ENCODE data around the gene TLL2. TPM values are rescaled to one million over a fixed set of nuclear protein-coding genes. Genes with fewer than 3 reads are reported as not detected.

TLL2 gene
- total RNA-seq, 1 experiment from 2014 or later = 9.1 TPM

GRCh38 chr10:96456296-96456840 is 57.4 kb downstream of the TLL2 start:
- TF ChIP-seq MYBL2 (CRISPR knock-in tag; IDR thresholded peaks at IDR 0.05) (no peak), MAX (CRISPR knock-in tag; IDR thresholded peaks at IDR 0.05) (no peak), RELA (CRISPR knock-in tag; IDR thresholded peaks at IDR 0.05; ENCODE audit: borderline replicate concordance) (no peak), E2F1 (CRISPR knock-in tag; IDR thresholded peaks at IDR 0.05) (no peak), JUN (CRISPR knock-in tag; IDR thresholded peaks at IDR 0.05) (no peak)
- ATAC-seq (no peak), DNase-seq (ENCODE audit: low spot score) (no peak)
- Mint-ChIP-seq H3K4me3 (no peak overlapping the region), H3K4me1 (peaks cover 46% of the 10 kb centered on the region), H3K9me3 (peaks cover 13% of the 10 kb centered on the region), H3K27me3 (ENCODE audit: low read depth) (no peaks in the 10 kb centered on the region), H3K36me3 (peaks cover 11% of the 10 kb centered on the region), H3K27ac (no peak overlapping the region)
- ChIA-PET CTCF (interaction anchor here (0.8 to 1.6 kb wide), 4 partner anchors 13 to 86 kb away, joined by 3 to 4 read pairs (median 4); no protein-coding TSS in a partner anchor), POLR2A (no interaction called here)

- TF ChIP-seq ARID4B (CRISPR knock-in tag; IDR thresholded peaks at IDR 0.05; ENCODE audit: borderline replicate concordance) = no peak
- TF ChIP-seq ZNF232 (CRISPR knock-in tag; IDR thresholded peaks at IDR 0.05) = no peak
- no peak for TF ChIP-seq FOXP4 (CRISPR knock-in tag; IDR thresholded peaks at IDR 0.05)
- DNase-seq (ENCODE audit: low spot score) (no peak), ATAC-seq (no peak)
- peaks cover 68% of the 10 kb centered on the region for H3K4me1 Mint-ChIP-seq
- H3K4me3 Mint-ChIP-seq = no peak overlapping the region
- no peaks in the 10 kb centered on the region for H3K36me3 Mint-ChIP-seq
- H3K27me3 Mint-ChIP-seq (ENCODE audit: low read depth) = no peaks in the 10 kb centered on the region
- POLR2A ChIA-PET = no interaction called here
- H3K27ac Mint-ChIP-seq = 0 out of 2 replicates have a peak overlapping the region, but pooled peaks have one; percentile 27
- H3K9me3 Mint-ChIP-seq = no peaks in the 10 kb centered on the region
- CTCF ChIA-PET = interaction anchor here (0.8 kb wide), 1 partner anchor 83 kb away, joined by 3 read pairs; no protein-coding TSS in a partner anchor
Measured at GRCh38 chr10:96453856-96454583, 59.7 kb downstream of the TLL2 start.

GRCh38 chr10:96452494-96453153 is 61.1 kb downstream of the TLL2 start:
- H3K27ac Mint-ChIP-seq = peak overlapping the region; percentile 100
- no peak overlapping the region for H3K4me3 Mint-ChIP-seq
- no peaks in the 10 kb centered on the region for H3K9me3 Mint-ChIP-seq
- no peak for TF ChIP-seq NR1H2 (CRISPR knock-in tag; IDR thresholded peaks at IDR 0.05)
- TF ChIP-seq IRF2 (CRISPR knock-in tag; IDR thresholded peaks at IDR 0.05; ENCODE audit: borderline replicate concordance, low read depth) = no peak
- TF ChIP-seq MXD4 (CRISPR knock-in tag; IDR thresholded peaks at IDR 0.05; ENCODE audit: borderline replicate concordance) = no peak
- ChIA-PET CTCF (interaction anchor here (0.7 to 3.3 kb wide), 5 partner anchors 56 to 118 kb away, joined by 3 to 25 read pairs (median 15); partner anchors contain the start of gene TLL2), POLR2A (no interaction called here)
- H3K27me3 Mint-ChIP-seq (ENCODE audit: low read depth) = no peaks in the 10 kb centered on the region
- peaks cover 81% of the 10 kb centered on the region for H3K4me1 Mint-ChIP-seq
- ATAC-seq (no peak), DNase-seq (ENCODE audit: low spot score) (no peak)
- peaks cover 2% of the 10 kb centered on the region; the same call in 1 of the 2 replicates for H3K36me3 Mint-ChIP-seq

Data from WTC11 (cell line).